T-helper 2 cell treated with Interferon-gamma antibody and Interleukin-4, amounts not matched to agents 5 μg/mL and 100 μg/mL, for 36 hours (primary cell): ENCODE data around the gene VGF.

Source experiments
- DNase-seq: peaks from one replicate; pipeline ENCODE4 v3.0.0; 2021; ENCODE audit warnings: low spot score
- H3K27ac Mint-ChIP-seq: one replicate; pipeline ENCODE4 v1.8.0; 2021; ENCODE audit warnings: mild to moderate bottlenecking, mixed read lengths
- H3K27me3 Mint-ChIP-seq: one replicate; pipeline ENCODE4 v1.8.0; 2021; ENCODE audit warnings: low read depth, mixed read lengths
- H3K36me3 Mint-ChIP-seq: one replicate; pipeline ENCODE4 v1.8.0; 2021; ENCODE audit warnings: low read depth, mixed read lengths
- H3K4me1 Mint-ChIP-seq: one replicate; pipeline ENCODE4 v1.8.0; 2021; ENCODE audit warnings: low read depth, mixed read lengths
- H3K4me3 Mint-ChIP-seq: one replicate; pipeline ENCODE4 v1.8.0; 2022; ENCODE audit warnings: mild to moderate bottlenecking, moderate library complexity, mixed read lengths
- H3K9me3 Mint-ChIP-seq: one replicate; pipeline ENCODE4 v1.8.0; 2021; ENCODE audit warnings: mixed read lengths

Gene VGF

DNA sequence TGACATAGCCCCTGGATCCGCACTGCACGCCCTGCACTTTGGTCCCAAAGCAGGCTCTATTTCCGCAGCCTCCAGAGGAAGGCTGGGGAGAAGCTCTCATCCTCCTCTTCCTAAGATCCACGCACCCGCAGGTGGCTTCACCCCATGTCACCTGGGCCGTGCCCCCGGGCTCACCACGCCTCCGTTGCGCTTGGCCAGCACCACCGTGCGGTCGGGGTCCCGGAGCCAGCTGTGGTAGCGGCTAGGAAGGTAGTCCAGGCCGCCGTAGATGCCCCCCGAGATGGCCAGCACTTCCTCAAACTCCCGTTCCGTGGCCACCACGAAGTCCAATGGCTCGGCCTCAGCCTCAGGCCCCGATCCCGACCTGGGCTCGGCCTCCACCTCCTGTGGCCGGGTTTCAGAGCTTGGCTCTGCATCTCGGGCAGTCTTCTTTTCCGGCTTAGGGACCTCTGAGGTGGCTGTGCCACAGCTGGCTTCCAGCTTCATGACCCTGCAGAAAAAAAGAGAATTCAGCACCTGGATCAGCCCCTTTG lies 9.0 kb upstream of the VGF start:
- DNase-seq, result no peak
- H3K4me1 Mint-ChIP-seq, result peaks cover 27% of the 10 kb centered on the region
- peak overlapping the region; percentile 74 for H3K4me3 Mint-ChIP-seq
- H3K9me3 Mint-ChIP-seq, result no peaks in the 10 kb centered on the region
- H3K36me3 Mint-ChIP-seq, result peaks cover 2% of the 10 kb centered on the region
- H3K27me3 Mint-ChIP-seq, result peaks cover 91% of the 10 kb centered on the region
- H3K27ac Mint-ChIP-seq, result peak overlapping the region; percentile 53

DNA sequence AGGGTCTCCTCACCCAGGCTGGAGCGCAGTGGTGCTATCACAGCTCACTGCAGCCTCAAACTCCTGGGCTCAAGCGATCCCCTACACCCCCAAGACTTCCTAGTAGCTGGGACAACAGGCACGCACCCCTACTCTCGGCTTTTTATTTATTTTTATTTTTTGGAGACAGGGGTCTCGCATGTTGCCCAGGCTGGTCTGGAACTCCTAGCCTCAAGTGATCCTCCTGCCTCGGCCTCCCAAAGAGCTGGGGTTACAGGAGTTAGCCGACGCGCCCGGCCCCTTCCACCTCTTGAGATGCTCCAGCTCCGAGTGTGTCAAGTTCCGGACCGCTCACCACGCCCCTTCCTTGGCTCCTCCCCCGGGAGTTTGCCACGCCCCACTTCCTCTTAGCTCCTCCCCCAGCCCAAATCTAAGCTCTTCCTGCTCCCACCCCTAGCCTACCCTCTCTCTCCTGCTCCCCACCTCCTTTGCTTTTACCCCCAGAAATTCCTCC lies 8.4 kb upstream of the VGF start:
- Mint-ChIP-seq H3K27me3 (peaks cover 90% of the 10 kb centered on the region), H3K4me1 (peaks cover 30% of the 10 kb centered on the region), H3K4me3 (peak overlapping the region; percentile 74), H3K9me3 (no peaks in the 10 kb centered on the region), H3K36me3 (peaks cover 2% of the 10 kb centered on the region), H3K27ac (peak overlapping the region; percentile 53)
- DNase-seq, result peak; percentile 64

DNA sequence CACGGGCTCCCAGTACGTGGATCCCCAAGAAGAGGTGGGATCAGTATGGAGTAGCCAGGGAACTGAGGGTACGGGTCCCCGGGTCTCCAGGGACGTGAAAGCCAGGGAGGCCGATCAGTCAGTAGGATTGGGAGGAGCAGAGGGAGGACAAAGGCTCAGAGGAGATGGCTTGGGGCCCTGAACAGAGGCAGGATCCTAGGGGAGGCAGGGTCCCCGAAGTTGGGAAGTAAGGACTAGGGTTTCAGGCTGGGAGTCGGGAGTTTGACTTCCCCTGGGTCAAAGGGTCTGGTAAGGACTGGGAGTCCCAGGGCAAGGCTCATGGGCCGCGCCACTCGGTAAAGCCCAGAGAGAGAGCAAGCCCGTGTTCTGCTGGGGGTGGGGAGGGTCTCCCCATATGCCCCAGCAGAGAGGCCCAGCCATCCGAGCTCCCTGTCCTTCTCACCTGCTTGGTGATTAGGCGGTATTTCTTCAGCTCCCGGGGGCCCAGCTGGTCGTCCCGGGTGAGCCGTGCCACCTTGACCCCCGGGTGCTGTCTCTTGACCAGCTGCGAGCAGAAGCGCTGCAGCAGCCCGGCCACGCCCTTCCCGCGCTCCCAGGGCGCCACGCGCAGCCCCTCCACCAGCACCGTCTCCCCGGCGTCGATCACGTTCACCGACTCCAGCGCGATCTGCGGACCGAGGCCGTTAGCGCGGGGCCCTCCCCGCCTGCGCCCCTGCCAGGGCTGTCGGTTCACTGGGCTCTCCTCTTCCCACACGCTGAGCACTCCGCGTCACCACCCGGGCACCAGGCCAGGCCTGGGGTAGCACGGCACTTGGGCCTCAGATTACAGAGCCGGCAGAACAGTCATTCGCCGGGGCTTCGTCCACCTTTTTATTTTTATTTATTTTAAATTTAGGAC lies 7.7 kb upstream of the VGF start:
- H3K9me3 Mint-ChIP-seq, result no peaks in the 10 kb centered on the region
- peak overlapping the region; percentile 36 for H3K4me3 Mint-ChIP-seq
- peaks cover 88% of the 10 kb centered on the region for H3K27me3 Mint-ChIP-seq
- no peak for DNase-seq
- peaks cover 2% of the 10 kb centered on the region for H3K36me3 Mint-ChIP-seq
- peaks cover 34% of the 10 kb centered on the region for H3K4me1 Mint-ChIP-seq
- no peak overlapping the region for H3K27ac Mint-ChIP-seq

DNA sequence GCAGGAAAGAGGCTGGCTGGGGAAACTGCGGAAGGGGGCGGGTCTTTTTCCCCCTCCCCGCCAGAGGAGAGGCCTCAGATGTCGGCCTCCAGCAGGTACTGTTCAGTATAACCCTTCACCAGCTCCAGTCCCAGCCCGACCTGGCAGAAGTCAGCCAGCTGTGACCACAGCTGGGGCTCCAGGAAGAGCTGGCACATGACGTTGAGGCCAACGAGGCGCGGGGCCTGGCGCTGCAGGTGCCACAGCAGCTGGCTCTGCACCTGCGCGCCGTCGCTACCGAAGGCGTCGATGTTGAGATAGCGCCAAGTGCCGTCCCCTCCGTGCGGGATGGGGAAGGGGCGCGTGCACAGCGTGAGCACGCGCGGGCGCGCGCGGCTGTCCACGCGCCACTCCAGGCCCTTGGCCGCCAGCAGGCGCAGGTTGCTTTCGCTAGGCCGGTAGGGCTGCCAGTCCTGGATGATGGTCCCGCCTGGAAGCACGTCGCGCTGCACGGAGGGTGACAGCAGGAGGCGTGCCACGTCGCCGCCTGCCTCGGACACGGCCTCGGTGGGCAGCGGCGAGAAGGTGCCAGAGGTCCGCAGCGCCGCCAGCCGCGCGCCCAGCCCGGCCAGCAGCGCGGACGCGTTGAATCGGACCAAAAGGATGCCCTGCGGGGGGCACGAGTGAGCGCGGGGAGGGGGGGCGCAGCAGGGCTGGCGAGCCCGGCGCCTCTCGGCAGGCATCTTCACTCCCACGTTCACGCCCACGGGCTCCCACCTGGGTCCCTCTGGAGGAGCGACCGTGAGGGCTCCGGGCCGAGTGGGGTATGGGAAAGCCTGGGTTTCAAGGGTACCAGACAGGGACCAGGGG lies 6.9 kb upstream of the VGF start:
- H3K9me3 Mint-ChIP-seq, result no peaks in the 10 kb centered on the region
- H3K27me3 Mint-ChIP-seq, result peaks cover 88% of the 10 kb centered on the region
- DNase-seq, result no peak
- H3K27ac Mint-ChIP-seq, result no peak overlapping the region
- H3K4me1 Mint-ChIP-seq, result peaks cover 36% of the 10 kb centered on the region
- H3K4me3 Mint-ChIP-seq, result peak overlapping the region; percentile 44
- H3K36me3 Mint-ChIP-seq, result peaks cover 2% of the 10 kb centered on the region

DNA sequence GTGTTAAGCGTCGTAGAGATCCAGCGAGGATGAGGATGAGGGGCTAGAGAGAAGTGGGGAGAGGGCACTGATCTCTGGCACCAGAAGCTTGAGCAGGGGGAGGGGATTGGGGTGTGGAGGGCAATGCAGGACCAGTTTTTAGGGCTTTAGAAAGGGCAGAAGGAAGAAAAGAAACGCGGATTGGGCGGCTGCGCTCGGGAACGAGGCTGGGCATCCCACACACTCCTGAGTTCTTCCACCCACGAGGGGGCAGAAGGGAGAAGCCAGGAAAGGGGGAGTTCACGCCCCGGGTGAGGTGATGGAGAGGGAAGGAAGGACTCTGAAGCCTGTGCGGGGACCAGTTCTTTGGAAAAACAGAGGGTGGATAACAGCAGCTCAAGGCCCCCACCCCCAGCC lies 6.1 kb upstream of the VGF start:
- Mint-ChIP-seq H3K4me3 (peak overlapping the region; percentile 44), H3K9me3 (no peaks in the 10 kb centered on the region), H3K27ac (no peak overlapping the region), H3K36me3 (peaks cover 2% of the 10 kb centered on the region), H3K4me1 (peaks cover 39% of the 10 kb centered on the region), H3K27me3 (peaks cover 87% of the 10 kb centered on the region)
- DNase-seq, result no peak

DNA sequence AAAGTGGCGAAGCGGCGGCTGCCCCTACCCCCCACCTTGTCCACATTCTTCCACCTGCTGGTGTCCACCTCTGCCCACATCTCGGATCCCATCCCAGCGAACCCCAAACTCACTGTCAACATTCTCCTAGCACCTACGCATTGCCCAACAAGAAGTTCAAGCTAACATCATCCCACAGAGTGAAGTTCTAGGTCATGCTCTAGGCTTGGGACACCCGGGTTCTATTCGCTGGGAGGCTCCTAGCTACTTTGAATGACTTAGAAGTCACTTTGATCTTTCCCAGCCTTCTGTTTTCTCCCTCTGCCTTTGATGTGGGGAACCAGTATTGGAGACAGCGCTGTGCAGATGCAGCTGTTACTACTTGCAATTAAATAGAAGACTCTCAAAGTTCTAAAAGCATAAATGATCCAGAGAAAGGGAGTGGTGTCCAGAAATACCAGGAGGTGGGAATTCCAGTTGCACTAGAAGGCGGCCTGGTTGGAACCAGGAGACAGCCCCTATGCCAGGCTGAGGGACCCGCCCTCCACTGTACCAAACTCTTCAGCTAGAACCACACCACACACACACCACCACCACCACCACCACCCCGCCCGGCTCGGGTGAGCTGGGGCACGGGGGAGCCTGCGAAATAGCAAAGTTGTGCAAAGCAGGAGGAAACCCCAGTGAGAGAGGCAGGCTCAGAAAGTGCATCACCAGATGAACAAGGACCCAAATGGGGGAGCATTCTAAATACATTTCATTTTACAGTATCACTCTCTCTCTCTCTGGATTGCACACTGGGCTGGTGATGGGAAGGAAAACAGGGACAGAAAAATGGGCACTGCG lies 5.5 kb upstream of the VGF start:
- Mint-ChIP-seq H3K9me3 (no peaks in the 10 kb centered on the region), H3K27me3 (peaks cover 87% of the 10 kb centered on the region), H3K27ac (no peak overlapping the region), H3K36me3 (peaks cover 2% of the 10 kb centered on the region), H3K4me3 (peak overlapping the region; percentile 17), H3K4me1 (peaks cover 44% of the 10 kb centered on the region)
- DNase-seq, result no peak

DNA sequence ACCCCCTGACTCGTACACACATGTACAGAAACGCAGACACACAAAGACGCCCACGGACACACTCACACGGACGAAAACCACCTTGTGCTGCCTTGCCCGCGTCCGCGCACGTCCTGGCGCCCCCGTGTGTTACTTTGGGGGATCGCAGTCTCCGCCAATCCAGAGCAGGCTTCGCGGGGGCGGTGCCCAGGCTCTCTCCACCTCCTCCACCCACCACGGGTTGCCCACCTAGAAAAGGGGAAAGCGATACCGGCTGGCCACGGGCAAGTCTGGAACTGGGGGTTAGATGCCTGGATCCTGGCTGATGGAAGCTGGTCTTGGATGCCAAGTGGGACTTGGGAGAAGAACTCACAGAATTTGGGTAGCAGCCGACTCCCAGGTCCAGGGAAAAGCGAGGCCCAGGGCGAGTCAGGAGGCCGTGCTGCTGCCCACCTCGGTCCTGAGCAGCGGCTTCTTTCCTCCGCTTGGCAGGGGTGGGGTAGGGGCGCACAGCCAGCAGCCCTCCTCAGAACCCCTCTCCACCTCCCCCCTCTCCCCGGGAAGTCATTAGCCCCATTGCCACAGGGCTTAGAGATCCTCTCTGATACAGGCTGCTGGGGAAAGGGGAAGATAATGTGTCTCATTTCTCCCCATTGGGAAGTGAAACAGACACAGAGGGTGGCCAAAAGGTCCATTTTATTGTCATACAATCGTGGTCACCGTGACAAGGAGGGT lies 4.6 kb upstream of the VGF start:
- Mint-ChIP-seq H3K9me3 (no peaks in the 10 kb centered on the region), H3K27ac (no peak overlapping the region), H3K36me3 (peaks cover 2% of the 10 kb centered on the region), H3K4me1 (peaks cover 48% of the 10 kb centered on the region), H3K27me3 (peaks cover 87% of the 10 kb centered on the region), H3K4me3 (peak overlapping the region; percentile 48)
- DNase-seq, result peak; percentile 78

DNA sequence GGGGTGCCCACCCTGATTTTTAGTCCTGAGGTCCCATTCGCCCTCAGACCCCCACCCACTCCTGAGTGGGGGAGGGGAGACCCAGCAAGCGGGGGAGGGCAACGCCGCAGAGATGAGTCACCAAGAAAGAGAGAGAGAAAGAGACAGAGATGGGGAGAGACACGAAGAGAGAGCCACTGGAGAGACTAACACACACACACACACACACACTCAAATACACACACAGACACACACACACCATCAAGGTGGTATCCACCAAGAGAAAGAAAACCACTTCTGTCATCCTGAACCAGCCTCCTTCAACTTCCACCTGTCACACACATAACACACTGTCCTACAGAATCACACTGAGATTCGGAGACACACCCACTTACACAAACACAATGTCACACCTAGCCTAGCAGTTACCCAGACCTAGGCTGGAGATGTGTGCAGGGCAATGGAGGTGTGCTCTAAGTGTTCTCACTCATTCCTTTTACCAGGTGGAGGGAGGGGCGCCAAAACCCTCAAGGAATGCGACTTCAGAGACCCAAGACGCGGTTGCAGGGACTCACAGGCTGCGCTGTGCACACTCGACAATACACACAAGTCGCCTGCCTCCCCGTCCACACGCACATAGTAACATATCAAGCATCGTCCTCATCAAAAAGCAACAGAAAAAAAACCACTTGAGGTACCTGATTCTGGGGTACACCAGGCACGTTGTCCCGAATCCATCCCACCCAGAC lies 3.9 kb upstream of the VGF start:
- H3K4me1 Mint-ChIP-seq, result peaks cover 52% of the 10 kb centered on the region
- H3K36me3 Mint-ChIP-seq, result peaks cover 2% of the 10 kb centered on the region
- H3K9me3 Mint-ChIP-seq, result no peaks in the 10 kb centered on the region
- H3K27ac Mint-ChIP-seq, result no peak overlapping the region
- DNase-seq, result no peak
- peak overlapping the region; percentile 48 for H3K4me3 Mint-ChIP-seq
- H3K27me3 Mint-ChIP-seq, result peaks cover 86% of the 10 kb centered on the region

DNA sequence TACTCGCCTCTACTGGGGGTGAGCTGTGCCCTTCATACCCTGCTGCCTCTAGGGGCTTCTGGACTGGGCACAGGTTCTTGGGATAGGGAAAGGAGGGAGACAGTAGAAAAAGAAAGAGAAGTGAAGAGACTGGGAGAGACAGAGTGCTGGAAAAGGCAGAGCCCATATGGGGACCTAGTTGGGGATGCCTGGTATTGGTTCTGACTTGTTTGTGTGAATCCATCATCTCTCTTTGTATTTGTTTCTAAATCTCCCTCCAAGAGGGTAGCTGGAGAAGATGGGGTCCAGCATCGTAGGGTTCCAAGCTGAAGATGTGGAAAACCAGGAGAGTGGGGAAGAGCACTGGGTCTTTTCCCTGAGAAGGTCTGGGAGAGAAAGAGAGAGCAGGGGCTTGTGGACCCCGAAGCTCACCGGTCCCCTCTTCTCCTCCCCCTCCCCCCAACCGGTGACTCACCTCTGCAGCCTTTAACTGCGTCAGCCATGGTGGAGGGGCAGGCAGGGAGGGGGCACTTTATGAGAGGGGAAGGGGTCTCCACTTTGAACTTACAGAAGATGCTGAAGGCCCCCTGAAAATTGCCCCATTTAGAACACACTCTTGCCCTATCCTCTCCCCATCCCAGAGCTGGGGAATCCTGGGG lies 3.2 kb upstream of the VGF start:
- no peak for DNase-seq
- no peak overlapping the region for H3K4me3 Mint-ChIP-seq
- H3K4me1 Mint-ChIP-seq, result peaks cover 47% of the 10 kb centered on the region
- no peaks in the 10 kb centered on the region for H3K36me3 Mint-ChIP-seq
- peaks cover 81% of the 10 kb centered on the region for H3K27me3 Mint-ChIP-seq
- H3K27ac Mint-ChIP-seq, result peak overlapping the region; percentile 33
- no peaks in the 10 kb centered on the region for H3K9me3 Mint-ChIP-seq

DNA sequence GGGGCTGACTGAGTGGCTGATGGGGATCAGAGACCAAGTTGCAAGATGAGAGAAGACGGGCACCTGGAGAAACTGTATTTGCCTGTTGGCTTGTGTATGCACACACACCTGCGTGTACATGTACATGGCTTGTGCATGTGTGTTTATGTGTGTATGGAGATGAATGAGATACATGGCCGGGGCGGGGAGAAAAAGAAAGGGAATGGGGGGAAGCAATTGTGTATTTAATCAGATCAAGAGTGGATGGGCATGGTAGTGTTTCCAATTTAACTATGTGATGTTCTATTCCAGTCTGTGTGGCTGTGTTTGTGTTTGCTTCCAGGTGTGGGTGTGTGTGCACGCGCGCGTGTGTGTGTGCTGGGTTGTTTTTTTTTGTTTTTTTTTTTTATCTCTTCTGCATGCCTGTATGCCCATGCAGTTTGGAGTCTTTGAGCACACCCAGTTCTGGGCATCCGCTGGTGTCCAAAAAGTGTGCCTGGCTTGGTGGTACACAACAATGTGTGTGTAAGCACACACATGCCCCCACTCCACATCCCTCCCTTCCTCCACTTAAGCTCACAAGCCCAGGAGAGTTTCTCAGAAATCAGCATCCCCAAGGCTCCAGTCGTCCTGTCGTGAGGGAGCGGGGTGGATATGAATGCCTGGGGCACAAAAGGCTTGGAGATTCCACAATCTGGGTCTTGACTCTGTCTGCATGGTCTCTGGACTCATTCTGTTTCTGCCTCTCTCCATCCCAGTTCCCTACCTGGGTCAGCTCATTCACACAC lies 2.5 kb upstream of the VGF start:
- H3K4me3 Mint-ChIP-seq, result no peak overlapping the region
- no peaks in the 10 kb centered on the region for H3K36me3 Mint-ChIP-seq

DNA sequence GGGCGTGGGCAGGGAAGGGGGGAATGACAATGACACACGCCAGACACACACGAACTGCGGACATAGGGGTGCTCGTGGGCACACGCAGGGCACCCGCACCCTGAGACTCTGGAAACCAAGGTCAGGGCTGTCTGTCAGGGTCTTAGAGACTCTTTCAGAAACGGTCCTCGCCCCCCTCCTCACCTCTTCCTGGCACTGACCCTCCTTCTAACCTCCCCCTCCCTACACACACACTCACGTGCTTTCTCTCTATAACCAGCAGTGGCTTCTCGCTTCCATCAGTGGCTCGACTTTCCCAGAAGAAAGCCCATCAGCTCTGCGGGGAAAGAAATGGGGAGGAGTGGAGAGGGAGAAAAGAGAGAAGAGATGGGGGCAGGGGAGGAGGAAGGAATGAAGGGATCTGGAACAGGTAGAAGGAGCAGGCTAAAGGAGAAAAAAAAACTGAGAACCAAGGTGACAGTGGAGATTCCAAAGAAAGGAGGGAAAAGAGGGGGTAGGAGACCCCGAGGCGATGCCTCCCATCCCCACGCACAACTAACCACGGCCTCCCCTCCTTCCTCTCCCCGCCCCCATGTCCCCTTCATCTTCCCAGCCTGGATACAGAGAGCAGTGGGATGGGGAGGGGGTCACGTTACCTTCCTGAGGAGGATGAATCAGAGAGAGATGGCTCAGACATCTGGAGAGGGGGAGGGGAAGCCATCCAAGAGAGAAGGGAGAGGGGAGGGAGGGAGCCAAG lies 1.7 kb upstream of the VGF start:
- Mint-ChIP-seq H3K36me3 (no peaks in the 10 kb centered on the region), H3K27ac (peak overlapping the region; percentile 41), H3K4me3 (no peak overlapping the region), H3K9me3 (no peaks in the 10 kb centered on the region), H3K27me3 (peaks cover 78% of the 10 kb centered on the region), H3K4me1 (peaks cover 49% of the 10 kb centered on the region)
- DNase-seq, result no peak

More for the DNA sequence above, 2.5 kb upstream of the VGF start:
- H3K9me3 Mint-ChIP-seq, result no peaks in the 10 kb centered on the region
- H3K27me3 Mint-ChIP-seq, result peaks cover 78% of the 10 kb centered on the region
- no peak overlapping the region for H3K27ac Mint-ChIP-seq
- H3K4me1 Mint-ChIP-seq, result peaks cover 47% of the 10 kb centered on the region
- DNase-seq, result no peak
